HepG2 (cell line): ENCODE measurements around the gene RPL36AL. TPM values are rescaled to one million over a fixed set of nuclear protein-coding genes. Genes with fewer than 3 reads are reported as not detected.

Experiments
- ARNTL ChIP-seq: sonication (generic); formaldehyde crosslinking; IDR thresholded peaks from 2 replicates; pipeline ENCODE4 v1.4.0; 2020; ENCODE audit warnings: mild to moderate bottlenecking, missing genetic modification reagents
- HMGXB4 ChIP-seq, 2 experiments: sonication (generic) in 1 of 2; formaldehyde crosslinking in 1 of 2; IDR thresholded peaks; 2 replicates each; pipeline versions ENCODE4 v1.4.0 to v1.6.1; 2018 to 2020; ENCODE audit warnings: missing genetic modification reagents in 2 of 2, borderline replicate concordance in 1 of 2, low read depth in 1 of 2, mild to moderate bottlenecking in 1 of 2, missing biosample characterization in 1 of 2
- NFE2L2 ChIP-seq: fragments of 150-350 bp; IDR thresholded peaks from 2 replicates; pipeline ENCODE4 v1.6.1; 2014; ENCODE audit warnings: low read length
- POGZ ChIP-seq: sonication (generic); formaldehyde crosslinking; IDR thresholded peaks from 2 replicates; pipeline ENCODE4 v1.4.0; 2020; ENCODE audit warnings: mild to moderate bottlenecking, missing genetic modification reagents
- SIN3A ChIP-seq: IDR thresholded peaks from 2 replicates; pipeline ENCODE4 v1.6.1; 2011; ENCODE audit warnings: low read depth, mild to moderate bottlenecking, control low read depth, low read length, borderline replicate concordance
- SMC3 ChIP-seq: IDR thresholded peaks from 2 replicates; pipeline ENCODE4 v1.6.1; 2011; ENCODE audit warnings: low read length, improper control_type of control experiment
- ZBTB43 ChIP-seq: sonication (generic); formaldehyde crosslinking; conservative IDR thresholded peaks from 2 replicates; pipeline ENCODE4 v1.4.0; 2020; ENCODE audit warnings: missing genetic modification reagents
- ZNF446 ChIP-seq: sonication (generic); formaldehyde crosslinking; IDR thresholded peaks from 2 replicates; pipeline ENCODE4 v1.5.0; 2020; ENCODE audit warnings: mild to moderate bottlenecking, missing genetic modification reagents
- ZNF614 ChIP-seq: IDR thresholded peaks from 2 replicates; pipeline ENCODE4 v1.6.1; 2018; ENCODE audit warnings: missing biosample characterization, missing genetic modification reagents, inconsistent platforms, borderline replicate concordance
- ZSCAN30 ChIP-seq: sonication (generic); formaldehyde crosslinking; IDR thresholded peaks from 2 replicates; pipeline ENCODE4 v1.5.0; 2020; ENCODE audit warnings: mild to moderate bottlenecking, missing genetic modification reagents
- ZXDC ChIP-seq: sonication (generic); formaldehyde crosslinking; IDR thresholded peaks from 2 replicates; pipeline ENCODE4 v1.5.0; 2020; ENCODE audit warnings: mild to moderate bottlenecking, missing genetic modification reagents
- polyA plus RNA-seq, 8 experiments: library from polyadenylated mRNA; depleted of rRNA in 3 of 8; stranded (reverse) in 7 of 8; unstranded in 1 of 8; fragments of >200 nt; fragmentation: Illumina TruSeq in 4 of 8; extraction: Trizol in 4 of 8; gene quantifications; 2 replicates each; pipeline versions ENCODE4 v1.2.1 to v1.2.3, GENCODE V29; 2011 to 2016; ENCODE audit warnings: low read depth in 4 of 8, missing spikeins in 1 of 8, mixed read lengths in 1 of 8; ENCODE audit not compliant: insufficient read depth in 1 of 8
- total RNA-seq, 5 experiments: library from RNA; depleted of rRNA; stranded (reverse); fragments of >200 nt; fragmentation: Illumina TruSeq; extraction: Trizol; gene quantifications; 2 replicates each; pipeline ENCODE4 v1.2.3, GENCODE V29; 2016; ENCODE audit warnings: low read depth in 1 of 5

Gene RPL36AL
- total and polyA plus RNA-seq, 2 of the 13 experiments (the other 11 are each of a cell fraction or from before 2014, with no cell fraction given) = 90.0 to 294 TPM

DNA sequence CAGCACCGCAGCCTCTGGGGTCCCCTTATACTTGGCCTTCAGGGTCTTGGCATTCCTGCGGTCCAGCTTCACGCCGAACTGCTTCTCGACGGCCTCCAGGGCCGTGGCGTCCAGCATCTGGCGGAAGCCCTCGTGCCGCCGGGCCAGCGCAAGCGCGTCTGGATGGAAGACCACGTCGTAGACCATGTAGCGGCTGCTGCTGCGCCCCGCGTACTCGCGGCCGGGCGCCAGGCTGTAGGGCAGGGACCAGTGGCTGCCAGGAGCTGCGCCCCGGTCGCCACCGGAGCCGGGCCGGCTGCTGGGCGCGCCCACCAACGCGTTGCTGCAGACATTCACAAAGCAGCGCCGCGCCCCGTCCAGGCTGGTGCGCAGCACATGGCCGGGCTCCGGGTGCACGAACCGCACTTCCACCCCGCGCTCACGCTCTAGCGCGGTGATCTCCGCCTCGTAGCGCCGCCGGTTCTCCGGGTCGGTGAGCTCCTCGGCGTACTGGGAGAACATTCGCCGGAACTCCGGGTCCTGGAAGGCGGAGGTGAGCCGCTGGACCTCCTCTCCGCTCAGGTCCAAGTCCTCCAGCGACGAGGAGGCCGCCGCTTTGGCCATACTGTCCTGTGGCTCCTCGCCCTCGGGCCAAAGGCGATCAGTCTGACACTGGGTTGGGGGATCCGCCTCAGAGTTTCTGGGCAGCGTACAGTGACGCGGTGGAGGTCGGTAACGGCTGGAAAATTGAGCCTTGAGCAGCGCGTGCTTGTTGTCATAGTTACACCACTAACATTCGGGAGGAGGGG, 14.3 kb upstream of the RPL36AL start, which contains the start of gene DNAAF2 (continued):
- TF ChIP-seq ZBTB43 (CRISPR knock-in tag) (peak; percentile 59), SMC3 (no peak), NFE2L2 (no peak), ZNF446 (CRISPR knock-in tag) (peak; percentile 86; the same call in 1 of the 2 replicates), HMGXB4 (CRISPR knock-in tag; IDR thresholded peaks at IDR 0.05; ENCODE audit: borderline replicate concordance in 1 of 2, low read depth in 1 of 2) (no peak; a peak in 1 of 4 replicates), ARNTL (peak; percentile 21; the same call in 1 of the 2 replicates), SIN3A (peak; percentile 89), ZSCAN30 (CRISPR knock-in tag) (no peak), ZNF614 (CRISPR knock-in tag) (no peak; the same call in 1 of the 2 replicates), ZXDC (0 out of 2 replicates have a peak, but pooled peaks have one; percentile 11), POGZ (CRISPR knock-in tag) (peak; percentile 32; the same call in 1 of the 2 replicates)
